ENCODE measurements around the gene ATP1A3.
A peak's percentile ranks its signal among the peaks of the same experiment; 100 is the strongest.
"Not testable (repeated sequence)": the region's sequence is repeated elsewhere in the genome, so short reads cannot be mapped to it uniquely, and the experiment has no call there.

ATP1A3 gene

DNA sequence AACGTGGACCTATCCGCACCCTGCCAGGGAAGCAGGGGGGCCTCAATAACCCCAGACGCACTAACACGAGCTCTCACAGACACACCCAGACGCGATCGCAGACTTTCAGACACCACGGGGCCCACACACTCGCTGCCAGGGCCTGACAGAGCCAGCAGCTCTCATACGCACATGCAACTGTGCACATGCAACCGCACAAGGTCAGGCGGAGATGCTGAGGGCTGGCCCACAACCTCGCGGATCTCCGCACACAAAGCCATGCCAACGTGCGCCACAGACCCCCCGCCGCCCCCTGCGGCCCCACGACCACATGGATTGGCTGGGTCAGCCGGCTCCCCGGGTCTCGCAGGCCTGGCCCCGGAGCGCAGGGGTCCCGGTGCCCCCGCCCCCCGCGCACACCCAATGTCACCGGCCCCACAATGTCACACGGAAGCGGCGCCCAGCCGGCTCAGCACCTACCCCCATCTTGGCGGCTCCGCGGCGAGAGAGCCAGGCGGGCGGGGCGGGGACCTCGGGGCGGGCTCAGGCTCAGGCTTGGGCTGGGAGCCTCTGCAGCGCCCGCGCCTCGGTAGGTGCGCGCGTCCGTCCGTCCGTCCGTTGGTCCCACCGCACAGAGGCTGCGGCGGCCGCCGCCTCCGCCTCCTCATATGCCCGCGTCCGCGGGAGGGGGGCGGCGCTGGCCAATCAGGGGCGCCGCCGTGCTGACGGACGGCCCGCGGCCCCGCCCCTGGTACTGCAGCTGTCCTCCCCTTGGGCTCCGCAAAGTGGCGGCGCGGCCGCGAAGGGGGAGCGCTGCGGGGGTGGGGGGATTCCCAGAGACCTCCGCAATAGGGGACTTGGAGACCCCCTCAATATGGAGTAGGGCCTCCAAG is at the start of gene ATP1A3:
TSS of gene ATP1A3 (minus strand) at position 619 of the 872 bp plus-strand sequence. CDS start at position 465, 154 bp downstream.
- peak; percentile 47 for DNase-seq (ENCODE audit: low spot score)

DNA sequence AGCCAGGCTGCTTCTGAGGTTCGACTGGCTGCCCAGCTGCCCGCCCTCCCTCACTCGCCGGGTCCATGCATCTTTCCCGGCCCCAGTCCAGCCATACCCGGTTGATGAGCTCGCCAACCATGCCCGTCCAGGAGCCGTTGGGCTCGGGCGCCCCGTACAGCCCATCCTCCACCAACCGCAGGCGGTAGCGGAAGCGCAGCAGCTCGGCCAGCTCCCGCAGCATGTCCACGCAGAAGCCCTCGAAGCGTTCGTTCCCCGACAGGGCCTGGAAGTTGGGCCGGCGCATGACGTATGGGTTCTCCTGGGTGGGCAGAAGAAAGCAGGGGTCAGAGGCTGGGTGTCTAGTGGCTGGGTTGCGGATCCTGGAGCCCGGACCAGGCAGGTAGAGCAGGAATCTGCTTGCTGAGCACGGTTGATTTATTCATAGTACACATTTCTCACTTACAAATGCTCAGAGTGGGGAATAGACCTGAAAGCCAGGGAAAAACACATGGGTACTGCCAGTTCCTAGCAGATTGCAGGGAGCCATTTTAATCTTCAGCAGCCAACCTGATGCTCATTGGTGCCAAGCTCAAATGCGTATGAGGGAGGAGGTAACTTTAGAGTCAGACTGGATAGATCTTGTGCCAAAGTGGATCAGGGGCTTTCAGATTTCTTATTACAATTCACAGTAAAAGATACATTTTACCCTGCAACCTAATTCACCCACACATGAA is 48.6 kb upstream of the ATP1A3 start:
- no peak for DNase-seq (ENCODE audit: low spot score)

DNA sequence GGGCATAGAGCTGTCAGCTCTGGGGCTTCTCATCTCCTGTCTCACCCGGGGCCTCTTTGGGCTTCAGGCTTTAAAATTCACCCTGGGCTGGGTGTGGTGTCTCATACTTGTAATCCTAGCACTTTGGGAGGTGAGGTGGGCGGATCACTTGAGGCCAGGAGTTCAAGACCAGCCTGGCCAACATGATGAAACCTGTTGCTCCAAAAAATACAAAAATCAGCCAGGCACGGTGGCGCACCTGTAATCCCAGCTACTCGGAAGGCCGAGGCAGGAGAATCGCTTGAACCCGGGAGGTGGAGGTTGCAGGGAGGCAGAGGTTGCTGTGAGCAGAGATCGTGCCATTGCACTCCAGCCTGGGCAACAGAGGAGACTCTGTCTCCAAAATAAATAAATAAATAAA is 46.5 kb upstream of the ATP1A3 start:
- DNase-seq (ENCODE audit: low spot score) = not testable (repeated sequence)

DNA sequence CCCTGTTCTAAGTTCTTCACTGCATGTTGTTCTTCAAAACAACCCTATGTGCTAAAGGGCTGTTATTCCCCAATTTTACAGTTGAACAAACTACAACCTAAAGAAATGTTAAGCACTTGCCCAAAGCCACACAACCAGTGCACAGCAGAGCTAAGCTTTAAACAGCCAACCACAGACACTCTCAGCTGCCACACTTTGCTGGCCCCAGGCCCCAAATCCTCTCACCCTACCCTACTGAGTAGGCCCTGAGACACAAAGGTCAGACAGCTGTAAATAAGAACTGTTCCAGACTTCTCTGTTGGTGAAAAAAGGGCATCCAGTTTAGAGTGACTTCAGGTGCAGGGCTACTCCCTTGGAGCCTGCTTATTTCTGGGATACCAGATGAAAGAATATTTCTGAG is 46.0 kb upstream of the ATP1A3 start:
- DNase-seq (ENCODE audit: low spot score) = no peak

DNA sequence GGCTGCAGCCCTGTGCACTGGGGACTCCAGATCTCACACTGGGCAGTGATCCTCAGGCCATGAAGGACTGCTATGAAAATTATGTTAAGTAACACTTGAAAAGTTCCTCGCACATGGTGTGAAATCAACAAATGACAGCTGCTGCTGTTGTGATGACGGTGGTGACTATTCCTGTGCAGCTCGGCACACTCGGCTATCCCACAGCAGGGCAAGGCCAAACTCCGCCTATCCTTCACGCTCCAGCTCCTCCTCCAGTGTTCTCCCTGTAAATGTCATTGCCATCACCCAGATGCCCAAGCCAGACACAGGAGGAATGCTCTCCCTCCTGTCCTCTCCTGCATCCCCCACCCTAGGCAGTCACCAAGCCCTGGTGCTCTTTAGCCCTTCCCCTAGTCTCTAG is 44.6 kb upstream of the ATP1A3 start:
- DNase-seq (ENCODE audit: low spot score) = peak; percentile 18

DNA sequence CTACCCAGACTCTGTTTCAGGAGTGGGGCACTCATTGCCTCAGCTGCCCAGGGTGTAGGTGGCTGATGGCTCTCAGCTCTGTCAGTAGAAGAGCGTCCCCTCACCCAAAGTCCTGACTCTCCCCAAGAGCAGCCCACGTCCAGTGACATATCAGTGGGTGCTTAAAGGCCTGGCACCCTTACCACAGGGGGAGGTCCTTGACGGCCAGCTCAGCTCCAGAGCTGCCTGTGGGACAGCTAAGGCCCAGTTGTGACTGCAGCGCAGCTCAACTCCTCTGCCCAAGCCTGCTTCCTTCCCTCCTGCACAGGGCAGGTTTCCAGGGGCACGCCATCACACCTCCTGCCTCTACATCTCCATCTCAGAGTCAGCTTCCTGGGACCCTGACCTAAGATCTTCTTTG is 43.6 kb upstream of the ATP1A3 start:
- no peak for DNase-seq (ENCODE audit: low spot score)

DNA sequence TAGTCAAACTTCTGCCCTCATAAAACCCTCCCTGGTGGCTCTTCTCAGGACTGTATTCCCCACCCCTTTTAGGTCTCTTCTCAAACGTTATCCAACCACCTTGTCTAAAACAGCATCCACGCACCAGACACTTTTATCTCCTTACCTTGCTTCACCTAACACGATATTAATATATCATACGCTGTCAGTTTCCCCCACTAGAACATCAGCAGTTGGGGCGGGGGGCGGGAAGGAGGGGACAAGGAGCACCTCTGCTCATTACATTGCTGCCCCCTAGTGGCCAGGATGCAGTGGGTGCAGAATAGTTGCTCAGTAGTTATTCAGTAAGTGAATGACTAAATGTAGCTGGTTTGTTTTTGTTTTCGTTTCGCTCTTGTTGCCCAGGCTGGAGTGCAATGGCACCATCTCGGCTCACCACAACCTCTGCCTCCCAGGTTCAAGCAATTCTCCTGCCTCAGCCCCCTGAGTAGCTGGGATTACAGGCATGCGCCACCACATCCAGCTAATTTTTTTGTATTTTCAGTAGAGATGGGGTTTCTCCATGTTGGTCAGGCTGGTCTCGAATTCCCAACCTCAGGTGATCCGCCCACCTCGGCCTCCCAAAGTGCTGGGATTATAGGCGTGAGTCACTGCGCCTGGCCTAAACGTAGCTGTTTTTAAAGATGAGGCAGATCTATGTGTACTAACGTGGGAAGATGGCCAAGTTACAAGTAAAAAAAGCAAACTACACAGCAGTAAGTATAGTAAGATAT is 40.8 kb upstream of the ATP1A3 start:
- peak; percentile 86 for DNase-seq (ENCODE audit: low spot score)

DNA sequence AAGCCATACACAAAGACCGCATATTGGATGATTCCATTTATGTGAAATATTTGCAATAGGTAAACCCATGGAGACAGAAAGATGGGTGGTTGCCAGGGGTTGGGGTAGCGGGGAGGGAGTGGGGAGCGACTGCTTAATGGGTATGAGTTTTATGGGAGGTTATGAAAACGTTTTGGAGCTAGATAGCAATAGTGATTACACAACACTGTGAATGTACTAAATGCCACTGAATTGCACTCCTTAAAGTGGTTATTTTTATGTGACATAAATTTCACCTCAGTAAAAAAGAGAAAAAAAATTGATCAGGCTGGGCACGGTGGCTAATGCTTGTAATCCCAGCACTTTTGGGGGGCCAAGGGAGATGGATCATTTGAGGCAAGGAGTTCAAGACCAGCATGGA is 39.4 kb upstream of the ATP1A3 start:
- DNase-seq (ENCODE audit: low spot score) = no peak

DNA sequence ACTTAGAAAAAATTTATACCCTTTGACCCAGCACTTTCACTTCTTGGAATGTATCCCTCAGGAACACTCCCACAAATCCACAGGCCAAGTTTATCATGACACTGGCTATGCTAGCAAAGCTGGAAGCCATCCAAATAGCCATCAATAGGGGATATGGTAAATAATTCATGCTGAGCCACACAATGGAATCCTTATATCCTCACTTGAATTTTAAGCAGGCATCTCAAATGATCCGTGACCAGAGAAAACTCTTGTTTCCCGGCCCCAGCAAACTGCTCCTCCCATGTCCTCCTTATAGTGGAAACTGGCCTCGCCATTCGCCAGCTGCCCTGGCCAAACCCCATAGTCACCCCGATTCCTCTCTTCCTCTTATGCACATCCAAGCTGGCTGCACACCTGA is 38.4 kb upstream of the ATP1A3 start:
- DNase-seq (ENCODE audit: low spot score) = peak; percentile 90

DNA sequence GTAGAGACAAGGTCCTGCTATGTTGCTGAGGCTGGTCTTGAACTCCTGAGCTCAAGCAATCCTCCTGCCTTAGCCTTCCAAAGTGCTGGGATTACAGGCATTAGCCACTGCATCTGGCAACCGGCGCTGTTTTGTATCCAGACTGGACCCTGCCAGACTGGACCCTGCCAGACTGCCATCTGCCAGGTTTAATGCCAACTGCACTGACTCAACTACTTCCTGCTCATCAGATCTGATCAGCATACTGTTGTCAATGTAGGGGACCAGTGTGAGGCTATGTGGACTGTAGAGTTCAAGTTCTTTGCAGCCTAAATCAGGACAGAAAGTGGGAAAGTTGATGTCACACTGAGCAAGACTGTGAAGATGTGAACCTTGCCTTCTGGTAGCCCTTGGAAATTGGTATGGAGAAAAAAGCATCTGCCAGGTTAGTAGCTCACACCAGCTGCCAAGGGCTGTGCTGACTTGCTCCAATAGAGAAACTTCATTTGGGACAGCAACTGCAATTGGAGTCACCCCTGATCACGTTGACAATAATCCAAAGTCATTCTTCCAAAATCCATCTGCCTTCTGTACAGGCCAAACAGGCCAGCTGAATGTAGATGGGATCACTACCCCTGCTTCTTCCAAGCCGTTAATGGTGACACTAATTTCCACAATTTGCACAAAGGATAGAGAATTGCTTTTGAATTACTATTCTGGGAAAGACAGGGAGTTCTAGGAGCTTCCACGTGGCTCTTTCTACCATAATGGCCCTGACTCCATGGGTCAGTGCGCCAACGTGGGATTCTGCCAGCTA is 36.8 kb upstream of the ATP1A3 start:
- no peak for DNase-seq (ENCODE audit: low spot score)

DNA sequence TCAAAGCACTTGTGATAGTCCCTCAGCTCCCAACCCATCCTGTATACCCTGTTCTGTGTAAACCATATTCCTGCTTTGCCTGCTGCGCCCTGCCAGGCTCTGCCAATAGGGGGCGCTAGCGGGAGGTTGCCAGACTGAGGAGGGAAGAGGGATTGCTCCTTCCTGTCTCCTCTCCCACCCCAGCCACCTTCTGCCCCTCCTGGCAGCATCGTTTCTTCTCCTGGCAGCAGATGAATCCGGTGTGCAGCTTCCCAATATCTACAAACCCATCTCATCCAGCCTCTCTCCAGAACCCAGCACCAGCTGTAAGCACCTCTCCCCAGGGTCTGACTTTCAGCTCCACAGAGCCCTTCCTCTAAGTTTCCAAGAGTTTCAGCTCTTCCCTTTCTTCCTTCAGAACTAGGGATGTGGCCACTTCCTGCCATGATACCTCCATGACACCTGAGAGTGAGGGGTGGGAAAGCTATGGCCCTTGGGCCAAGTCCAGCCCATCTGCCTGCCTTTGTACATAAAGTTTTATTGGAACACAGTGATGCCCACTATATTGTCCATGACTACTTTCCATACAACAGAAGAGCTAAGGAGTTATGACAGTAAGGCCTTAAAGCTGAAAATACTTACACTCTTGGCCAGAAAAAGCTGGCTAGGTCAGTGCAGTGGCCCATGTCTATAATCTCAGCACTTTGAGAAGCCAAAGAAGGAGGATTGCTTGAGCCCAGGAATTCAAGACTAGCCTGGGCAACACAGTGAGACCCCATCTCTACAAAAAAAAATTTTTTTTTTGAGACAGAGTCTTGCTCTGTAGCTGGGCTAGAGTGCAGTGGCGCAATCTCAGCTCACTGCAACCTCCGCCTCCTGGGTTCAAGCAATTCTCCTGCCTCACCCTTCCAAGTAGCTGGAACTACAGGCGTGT is 34.5 kb upstream of the ATP1A3 start:
- no peak for DNase-seq (ENCODE audit: low spot score)

DNA sequence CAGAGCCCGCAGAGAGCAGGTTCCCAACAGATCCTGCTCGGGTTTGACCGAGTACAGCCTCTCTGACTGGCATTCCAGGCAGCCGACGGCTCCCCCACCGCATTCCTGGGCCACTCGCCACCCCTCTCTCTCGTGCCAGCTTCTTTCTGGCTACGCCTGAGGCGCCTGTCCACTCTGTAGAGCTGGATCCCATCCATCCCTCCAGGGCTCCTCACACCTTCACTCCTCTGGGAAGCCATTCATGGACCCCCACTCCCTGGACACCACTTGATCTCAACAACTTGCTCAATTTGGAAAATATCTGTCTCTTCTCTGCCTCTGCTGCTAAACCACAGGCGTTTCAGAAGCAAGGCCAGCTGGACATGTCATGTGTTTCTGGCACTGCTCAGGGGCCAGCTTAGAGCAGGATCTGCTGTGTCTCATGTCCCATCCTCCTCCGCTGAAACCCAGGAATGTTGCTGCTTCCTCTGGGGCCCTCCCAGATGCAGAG is 30.6 kb upstream of the ATP1A3 start:
- no peak for DNase-seq (ENCODE audit: low spot score)

DNA sequence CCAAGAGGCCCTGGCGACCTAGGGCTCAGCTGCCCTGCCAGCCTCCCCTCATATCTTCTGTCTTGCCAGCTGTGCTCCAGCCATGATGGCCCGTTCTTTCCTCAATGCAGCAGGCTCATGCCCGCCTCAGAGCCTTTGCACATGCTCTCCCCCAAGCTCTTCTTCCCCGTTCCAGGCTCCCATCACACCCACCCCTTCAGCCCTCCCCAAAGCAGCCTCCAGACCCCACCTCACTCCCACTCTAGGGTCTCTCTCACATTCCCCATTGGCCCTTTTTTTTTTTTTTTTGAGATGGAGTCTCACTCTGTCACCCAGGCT is 29.9 kb upstream of the ATP1A3 start:
- no peak for DNase-seq (ENCODE audit: low spot score)

DNA sequence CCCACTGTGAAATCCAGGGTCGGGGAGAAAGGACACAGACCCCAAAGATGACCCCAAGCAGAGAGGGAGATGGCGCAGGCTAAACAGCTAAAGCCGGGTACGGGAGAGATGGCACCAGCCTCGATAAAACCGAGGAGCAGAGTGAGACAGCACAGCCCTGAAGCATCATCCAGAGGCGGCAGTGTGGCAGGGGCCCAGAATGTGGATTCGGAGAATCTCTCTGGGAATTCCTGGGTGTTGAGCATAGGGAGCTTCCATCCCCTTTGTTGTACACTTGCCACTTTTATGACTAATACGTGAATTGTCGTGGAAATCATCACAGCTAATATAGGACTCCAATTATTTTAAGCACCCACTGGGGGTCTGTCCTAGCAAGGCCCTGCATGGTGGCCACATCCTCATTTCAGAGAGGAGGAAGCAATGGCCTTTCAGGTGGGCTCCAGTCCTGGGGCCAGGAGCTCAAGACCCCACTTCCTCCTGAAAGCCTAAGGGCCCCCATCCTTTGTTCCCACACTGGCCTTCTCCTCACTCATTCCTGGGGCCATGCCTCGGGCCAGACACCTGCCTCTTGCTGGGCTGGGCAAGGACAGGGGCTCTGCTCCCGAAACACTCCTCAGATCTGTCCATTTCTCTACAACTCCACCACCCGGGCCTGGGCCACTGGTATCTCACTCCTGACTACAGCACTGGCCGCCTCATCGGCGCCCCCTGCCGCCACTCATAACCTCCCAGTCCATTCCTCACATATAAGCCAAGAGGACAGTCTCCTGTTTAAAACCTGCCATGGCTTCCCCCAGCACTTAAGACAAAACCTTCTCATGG is 29.3 kb upstream of the ATP1A3 start:
- DNase-seq (ENCODE audit: low spot score) = no peak

DNA sequence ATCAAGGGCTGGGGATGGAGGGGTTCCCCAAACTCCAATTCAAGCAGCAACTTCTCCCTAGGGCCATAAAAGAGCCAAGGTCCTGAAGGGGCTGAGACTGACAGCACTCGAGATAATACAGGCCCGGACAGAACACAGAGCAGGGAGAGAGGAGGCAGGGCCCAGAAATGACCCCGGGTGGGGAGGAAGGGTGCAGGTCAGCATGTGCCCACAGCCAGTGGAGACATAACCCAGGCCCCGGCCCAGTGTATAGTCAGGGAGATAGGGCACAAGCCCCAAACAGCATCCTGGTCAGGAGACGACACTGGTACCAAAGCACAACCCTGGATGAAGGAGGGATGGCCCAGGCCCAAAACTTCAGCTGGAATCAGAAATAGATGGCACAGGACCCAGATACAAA is 28.6 kb upstream of the ATP1A3 start:
- no peak for DNase-seq (ENCODE audit: low spot score)

DNA sequence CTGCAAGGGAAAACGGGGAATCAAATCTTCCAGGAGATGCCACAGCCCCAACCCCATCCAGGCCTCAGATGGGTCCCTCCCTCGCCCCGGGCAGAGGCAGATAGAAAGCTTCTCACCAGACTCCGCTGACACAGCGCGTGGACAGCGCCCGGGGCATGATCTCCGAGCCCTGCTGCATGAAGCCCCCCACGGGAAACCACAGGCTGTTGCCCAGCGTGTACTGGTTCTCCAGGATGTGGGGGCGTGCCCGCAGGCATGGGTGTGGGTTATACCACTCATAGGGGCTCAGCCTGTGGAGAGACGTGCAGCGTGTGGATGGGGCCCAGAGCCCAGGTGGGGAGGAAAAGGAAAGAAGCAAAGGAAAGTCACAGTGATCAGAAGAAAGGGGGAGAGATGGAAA is 27.2 kb upstream of the ATP1A3 start:
- DNase-seq (ENCODE audit: low spot score) = no peak

DNA sequence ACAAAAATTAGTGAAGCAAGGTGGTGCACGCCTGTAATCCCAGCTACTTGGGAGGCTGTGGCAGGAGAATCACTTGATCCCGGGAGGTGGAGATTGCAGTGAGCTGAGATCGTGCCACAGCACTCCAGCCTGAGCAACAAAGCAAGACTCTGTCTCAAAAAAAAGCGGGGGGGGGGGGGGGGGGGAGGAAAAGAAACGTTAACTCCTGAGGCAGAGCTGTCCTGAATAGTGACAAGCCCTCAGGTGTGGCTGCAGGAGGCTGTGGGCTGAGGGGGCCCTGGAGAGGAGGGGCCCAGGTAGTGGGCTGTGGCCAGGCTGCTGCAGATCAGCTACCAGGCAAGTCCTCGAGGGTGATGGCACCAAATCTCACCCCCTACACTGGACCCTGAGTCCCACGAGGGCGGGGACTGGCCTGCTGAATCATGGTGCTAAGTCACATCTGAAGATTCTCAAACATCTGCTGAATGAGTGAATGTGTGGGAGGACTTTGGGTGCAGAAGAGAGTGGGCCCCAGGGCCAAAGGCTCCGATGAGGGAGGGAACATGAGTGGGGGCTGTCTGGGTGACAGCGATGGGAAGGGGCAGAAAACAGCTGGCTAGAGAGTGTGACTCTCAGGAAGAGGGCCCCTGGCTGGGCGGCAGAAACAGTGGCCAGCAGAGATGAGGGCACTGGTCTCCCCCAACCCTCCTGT is 24.6 kb upstream of the ATP1A3 start:
- DNase-seq (ENCODE audit: low spot score) = no peak

DNA sequence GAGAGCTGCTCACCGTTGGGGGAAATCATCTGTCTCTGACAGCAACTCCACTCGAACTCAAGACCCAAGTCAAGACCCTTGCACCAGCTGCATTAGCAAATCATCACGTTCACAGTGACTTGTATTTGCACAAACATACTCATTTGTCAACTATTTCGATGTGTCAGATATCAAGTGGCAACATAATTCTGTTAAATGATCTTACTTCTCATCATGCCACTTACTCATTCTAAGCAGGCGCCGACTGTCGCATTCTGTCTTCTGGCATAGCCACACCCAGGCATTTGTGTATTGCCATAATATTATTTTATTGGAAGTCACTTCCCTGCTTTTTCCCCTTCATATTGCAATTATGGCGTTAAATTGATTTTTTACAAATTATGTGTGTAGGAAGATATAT is 23.0 kb upstream of the ATP1A3 start:
- no peak for DNase-seq (ENCODE audit: low spot score)

DNA sequence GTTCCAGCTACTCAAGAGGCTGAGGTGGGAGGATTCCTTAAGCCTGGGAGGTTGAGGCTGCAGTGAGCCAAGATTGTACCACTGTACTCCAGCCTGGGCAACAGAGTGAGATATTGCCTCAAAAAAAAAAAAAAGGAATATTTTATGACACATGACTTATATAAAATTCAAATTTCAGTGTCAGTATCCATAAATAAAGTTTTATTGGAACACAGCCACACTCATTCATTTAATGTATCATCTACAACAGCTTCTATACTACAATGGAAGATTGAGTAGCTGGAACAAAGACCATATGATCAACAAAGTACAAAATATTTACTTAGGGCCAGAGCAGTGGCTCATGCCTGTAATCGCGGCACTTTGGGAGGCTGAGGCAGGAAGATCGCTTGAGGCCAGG is 18.7 kb upstream of the ATP1A3 start:
- not testable (repeated sequence) for DNase-seq (ENCODE audit: low spot score)
